Measurements from ENCODE around the gene LOXL4. TPM values are rescaled to one million over a fixed set of nuclear protein-coding genes. Genes with fewer than 3 reads are reported as not detected.
A peak's percentile ranks its signal among the peaks of the same experiment; 100 is the strongest.

Gene LOXL4
- total and polyA plus RNA-seq, 7 experiments from 2014 or later = not detected

DNA sequence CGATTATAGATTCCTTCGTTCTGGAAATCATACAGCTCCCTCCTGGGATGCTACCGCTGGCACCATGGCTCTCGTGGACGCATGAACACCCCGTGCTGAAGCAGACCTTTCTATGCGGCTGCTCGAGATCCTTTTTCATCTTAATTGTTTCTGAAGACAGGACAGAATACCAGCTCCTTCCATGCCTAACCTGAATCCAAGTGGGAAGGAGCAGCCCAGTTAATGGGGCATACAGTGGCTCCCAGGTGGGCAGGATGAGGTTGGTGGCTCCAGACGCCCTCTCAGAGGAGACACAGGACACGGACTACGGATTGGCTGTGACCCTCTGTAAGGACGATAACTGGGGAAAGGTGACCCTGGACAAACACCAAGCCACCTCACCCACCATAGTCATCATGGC is 18.4 kb upstream of the LOXL4 start:
- POLR2A ChIA-PET = no interaction called here

GRCh38 chr10:98285416-98285815 is 17.4 kb upstream of the LOXL4 start:
- Histone ChIP-seq H3K9me3 (ENCODE audit: control insufficient read depth in 2 of 3, low read length in 3 of 3) (peaks cover 0 to 7% (median 0%) of the 10 kb centered on the region in 3 experiments), H3K36me3 (ENCODE audit: control insufficient read depth in 2 of 3, insufficient read depth in 3 of 3, low read length in 3 of 3) (no peaks in the 10 kb centered on the region), H3K27ac (ENCODE audit: low read depth, low read length) (no peak overlapping the region), H3K4me3 (ENCODE audit: low read length) (no peak overlapping the region), H3K4me1 (ENCODE audit: control insufficient read depth in 2 of 2, insufficient read depth in 2 of 2, low read length in 2 of 2) (no peaks in the 10 kb centered on the region), H3K27me3 (ENCODE audit: control insufficient read depth in 2 of 2, insufficient read depth in 2 of 2, low read length in 2 of 2) (no peaks in the 10 kb centered on the region)
- no peaks in the 10 kb centered on the region for H3K4me1 Mint-ChIP-seq
- ChIA-PET CTCF (no interaction called here), POLR2A (no interaction called here)
- H3K27me3 Mint-ChIP-seq = peaks cover 22 to 51% (median 35%) of the 10 kb centered on the region in 5 donors
- peaks cover 0 to 27% (median 10%) of the 10 kb centered on the region in 11 donors for H3K9me3 Mint-ChIP-seq
- H3K4me3 Mint-ChIP-seq = no peak overlapping the region
- DNase-seq = no peak
- H3K36me3 Mint-ChIP-seq = peaks cover 0 to 8% (median 5%) of the 10 kb centered on the region in 5 donors
- no peak overlapping the region for H3K27ac Mint-ChIP-seq
- intact Hi-C loops (cut with micrococcal nuclease) = no loop called here
- no peak for ATAC-seq

More for the DNA sequence above, 18.4 kb upstream of the LOXL4 start:
- Mint-ChIP-seq H3K27me3 (peaks cover 17 to 48% (median 28%) of the 10 kb centered on the region in 5 donors), H3K9me3 (peaks cover 0 to 17% (median 5%) of the 10 kb centered on the region in 11 donors), H3K4me3 (no peak overlapping the region), H3K4me1 (no peaks in the 10 kb centered on the region), H3K27ac (no peak overlapping the region), H3K36me3 (peaks cover 0 to 5% (median 0%) of the 10 kb centered on the region in 5 donors)
- H3K9me3 ChIP-seq (ENCODE audit: control insufficient read depth in 2 of 3, low read length in 3 of 3) = peaks cover 0 to 7% (median 0%) of the 10 kb centered on the region in 3 experiments
- H3K4me3 ChIP-seq (ENCODE audit: low read length) = no peak overlapping the region
- no peak overlapping the region for H3K27ac ChIP-seq (ENCODE audit: low read depth, low read length)
- H3K27me3 ChIP-seq (ENCODE audit: control insufficient read depth in 2 of 2, insufficient read depth in 2 of 2, low read length in 2 of 2) = no peaks in the 10 kb centered on the region
- H3K36me3 ChIP-seq (ENCODE audit: control insufficient read depth in 2 of 3, insufficient read depth in 3 of 3, low read length in 3 of 3) = no peaks in the 10 kb centered on the region
- DNase-seq = no peak
- ATAC-seq = no peak
- H3K4me1 ChIP-seq (ENCODE audit: control insufficient read depth in 2 of 2, insufficient read depth in 2 of 2, low read length in 2 of 2) = no peaks in the 10 kb centered on the region
- CTCF ChIA-PET = no interaction called here
- intact Hi-C loops (cut with micrococcal nuclease) = no loop called here

DNA sequence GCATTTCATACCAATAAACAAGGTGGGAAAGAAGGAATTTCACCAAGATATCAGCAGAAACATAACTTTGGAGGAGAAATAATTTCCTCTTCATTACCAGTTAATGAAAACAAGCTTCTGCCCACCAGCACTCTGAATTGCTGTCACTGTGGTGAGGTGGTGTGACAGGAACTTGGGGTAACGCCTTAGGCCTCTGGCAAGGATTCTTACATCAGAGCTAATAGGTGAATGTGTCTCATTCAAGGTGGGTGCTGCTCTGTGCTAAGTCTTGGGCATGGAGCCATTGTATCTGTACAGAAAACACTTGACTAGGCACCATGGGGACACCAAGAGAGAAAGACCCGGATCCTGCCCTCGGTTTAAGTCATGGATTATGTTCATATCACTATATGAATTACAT is 8.3 kb upstream of the LOXL4 start:
- no peak overlapping the region for H3K27ac ChIP-seq (ENCODE audit: low read depth, low read length)
- H3K27me3 ChIP-seq (ENCODE audit: control insufficient read depth in 2 of 2, insufficient read depth in 2 of 2, low read length in 2 of 2) = no peaks in the 10 kb centered on the region
- no peaks in the 10 kb centered on the region for H3K9me3 ChIP-seq (ENCODE audit: control insufficient read depth in 2 of 3, low read length in 3 of 3)
- ATAC-seq (peak; percentile 46), DNase-seq (no peak)
- Mint-ChIP-seq H3K4me3 (no peak overlapping the region), H3K36me3 (peaks cover 0 to 5% (median 0%) of the 10 kb centered on the region in 5 donors), H3K9me3 (peaks cover 0 to 12% (median 6%) of the 10 kb centered on the region in 11 donors), H3K27ac (no peak overlapping the region), H3K27me3 (peaks cover 25 to 38% (median 30%) of the 10 kb centered on the region in 5 donors), H3K4me1 (no peaks in the 10 kb centered on the region)
- H3K4me1 ChIP-seq (ENCODE audit: control insufficient read depth in 2 of 2, insufficient read depth in 2 of 2, low read length in 2 of 2) = no peaks in the 10 kb centered on the region
- POLR2A ChIA-PET = no interaction called here
- H3K36me3 ChIP-seq (ENCODE audit: control insufficient read depth in 2 of 3, insufficient read depth in 3 of 3, low read length in 3 of 3) = no peaks in the 10 kb centered on the region
- no peak overlapping the region for H3K4me3 ChIP-seq (ENCODE audit: low read length)
- CTCF ChIA-PET = no interaction called here
- intact Hi-C loops (cut with micrococcal nuclease) = no loop called here

DNA sequence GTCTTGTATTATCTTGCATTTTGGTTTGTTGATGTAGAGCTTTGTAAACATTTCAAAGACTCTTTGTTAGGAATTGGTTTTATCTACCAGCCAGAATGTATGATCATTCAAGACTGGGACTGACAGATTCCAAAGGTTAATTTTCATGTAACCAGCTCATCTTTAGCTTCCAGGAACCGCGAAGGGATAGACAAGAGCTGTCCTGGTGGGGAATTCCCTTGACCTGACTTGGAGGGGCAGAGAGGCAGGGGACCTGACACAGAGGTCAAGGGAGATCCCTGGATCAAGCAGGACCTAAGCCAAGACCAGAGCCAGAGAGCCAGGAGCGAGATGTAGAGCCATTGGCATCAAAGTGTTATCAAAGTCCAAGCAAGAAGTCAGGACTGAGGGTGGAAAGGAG is 6.6 kb upstream of the LOXL4 start:
- no peak overlapping the region for H3K27ac ChIP-seq (ENCODE audit: low read depth, low read length)
- H3K27me3 ChIP-seq (ENCODE audit: control insufficient read depth in 2 of 2, insufficient read depth in 2 of 2, low read length in 2 of 2) = no peaks in the 10 kb centered on the region
- DNase-seq = no peak
- ATAC-seq = no peak
- Mint-ChIP-seq H3K36me3 (no peaks in the 10 kb centered on the region), H3K4me1 (no peaks in the 10 kb centered on the region), H3K27me3 (peaks cover 26 to 48% (median 34%) of the 10 kb centered on the region in 5 donors), H3K4me3 (no peak overlapping the region), H3K9me3 (peaks cover 0 to under 1% (median 0%) of the 10 kb centered on the region in 11 donors), H3K27ac (no peak overlapping the region)
- H3K36me3 ChIP-seq (ENCODE audit: control insufficient read depth in 2 of 3, insufficient read depth in 3 of 3, low read length in 3 of 3) = no peaks in the 10 kb centered on the region
- POLR2A ChIA-PET = no interaction called here
- no peak overlapping the region for H3K4me3 ChIP-seq (ENCODE audit: low read length)
- H3K4me1 ChIP-seq (ENCODE audit: control insufficient read depth in 2 of 2, insufficient read depth in 2 of 2, low read length in 2 of 2) = no peaks in the 10 kb centered on the region
- no peaks in the 10 kb centered on the region for H3K9me3 ChIP-seq (ENCODE audit: control insufficient read depth in 2 of 3, low read length in 3 of 3)
- intact Hi-C loops (cut with micrococcal nuclease) = no loop called here
- CTCF ChIA-PET = no interaction called here

GRCh38 chr10:98273057-98273850 is 5.3 kb upstream of the LOXL4 start:
- Histone ChIP-seq H3K27me3 (ENCODE audit: control insufficient read depth in 2 of 2, insufficient read depth in 2 of 2, low read length in 2 of 2) (peaks cover 0 to 9% of the 10 kb centered on the region in 2 donors), H3K4me1 (ENCODE audit: control insufficient read depth in 2 of 2, insufficient read depth in 2 of 2, low read length in 2 of 2) (no peaks in the 10 kb centered on the region), H3K27ac (ENCODE audit: low read depth, low read length) (no peak overlapping the region), H3K36me3 (ENCODE audit: control insufficient read depth in 2 of 3, insufficient read depth in 3 of 3, low read length in 3 of 3) (no peaks in the 10 kb centered on the region), H3K4me3 (ENCODE audit: low read length) (no peak overlapping the region), H3K9me3 (ENCODE audit: control insufficient read depth in 2 of 3, low read length in 3 of 3) (no peaks in the 10 kb centered on the region)
- Mint-ChIP-seq H3K9me3 (no peaks in the 10 kb centered on the region), H3K4me3 (no peak overlapping the region), H3K36me3 (no peaks in the 10 kb centered on the region), H3K27ac (no peak overlapping the region), H3K4me1 (peaks cover 0 to 7% (median 0%) of the 10 kb centered on the region in 7 donors), H3K27me3 (peaks cover 38 to 55% (median 39%) of the 10 kb centered on the region in 5 donors)
- no peak for DNase-seq
- no peak for ATAC-seq
- POLR2A ChIA-PET = no interaction called here
- CTCF ChIA-PET = no interaction called here
- intact Hi-C loops (cut with micrococcal nuclease) = no loop called here

GRCh38 chr10:98272656-98273055 is 4.7 kb upstream of the LOXL4 start:
- Mint-ChIP-seq H3K4me1 (peaks cover 0 to 10% (median 0%) of the 10 kb centered on the region in 7 donors), H3K36me3 (no peaks in the 10 kb centered on the region), H3K27ac (peak overlapping the region in 1 of 9 donors; percentile 16), H3K4me3 (no peak overlapping the region), H3K27me3 (peaks cover 38 to 58% (median 41%) of the 10 kb centered on the region in 5 donors), H3K9me3 (no peaks in the 10 kb centered on the region)
- Histone ChIP-seq H3K4me1 (ENCODE audit: control insufficient read depth in 2 of 2, insufficient read depth in 2 of 2, low read length in 2 of 2) (no peaks in the 10 kb centered on the region), H3K27me3 (ENCODE audit: control insufficient read depth in 2 of 2, insufficient read depth in 2 of 2, low read length in 2 of 2) (peaks cover 0 to 9% of the 10 kb centered on the region in 2 donors), H3K4me3 (ENCODE audit: low read length) (no peak overlapping the region), H3K36me3 (ENCODE audit: control insufficient read depth in 2 of 3, insufficient read depth in 3 of 3, low read length in 3 of 3) (no peaks in the 10 kb centered on the region), H3K9me3 (ENCODE audit: control insufficient read depth in 2 of 3, low read length in 3 of 3) (no peaks in the 10 kb centered on the region), H3K27ac (ENCODE audit: low read depth, low read length) (no peak overlapping the region)
- intact Hi-C loops (cut with micrococcal nuclease) = no loop called here
- DNase-seq (no peak), ATAC-seq (no peak)
- ChIA-PET CTCF (no interaction called here), POLR2A (no interaction called here)

DNA sequence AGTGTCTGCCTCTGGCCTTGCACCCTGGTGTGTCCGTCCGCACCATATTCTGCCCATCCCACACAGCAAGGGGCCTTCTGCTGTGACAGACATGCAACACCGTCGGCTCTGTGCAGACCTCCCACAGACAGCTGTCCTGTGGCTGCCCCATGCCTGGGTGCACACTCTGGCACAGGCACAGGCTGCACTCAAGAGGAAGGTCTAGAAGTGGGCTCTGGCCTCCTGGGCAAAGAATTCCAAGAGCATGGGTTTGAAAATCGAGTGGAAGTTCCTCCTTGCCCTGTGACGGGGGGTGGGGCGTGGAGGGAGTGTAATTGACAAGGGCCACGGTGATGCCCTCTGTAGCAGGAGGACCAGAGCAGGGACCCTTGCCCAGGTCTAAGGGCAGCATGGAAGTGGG is 4.3 kb upstream of the LOXL4 start:
- Histone ChIP-seq H3K27ac (ENCODE audit: low read depth, low read length) (no peak overlapping the region), H3K4me3 (ENCODE audit: low read length) (no peak overlapping the region), H3K27me3 (ENCODE audit: control insufficient read depth in 2 of 2, insufficient read depth in 2 of 2, low read length in 2 of 2) (peaks cover 0 to 9% of the 10 kb centered on the region in 2 donors), H3K9me3 (ENCODE audit: control insufficient read depth in 2 of 3, low read length in 3 of 3) (no peaks in the 10 kb centered on the region), H3K4me1 (ENCODE audit: control insufficient read depth in 2 of 2, insufficient read depth in 2 of 2, low read length in 2 of 2) (no peaks in the 10 kb centered on the region), H3K36me3 (ENCODE audit: control insufficient read depth in 2 of 3, insufficient read depth in 3 of 3, low read length in 3 of 3) (no peaks in the 10 kb centered on the region)
- peaks cover 0 to 11% (median 0%) of the 10 kb centered on the region in 7 donors for H3K4me1 Mint-ChIP-seq
- no peaks in the 10 kb centered on the region for H3K36me3 Mint-ChIP-seq
- DNase-seq (no peak), ATAC-seq (no peak)
- H3K27ac Mint-ChIP-seq = peak overlapping the region in 1 of 9 donors; percentile 16
- peaks cover 39 to 61% (median 45%) of the 10 kb centered on the region in 5 donors for H3K27me3 Mint-ChIP-seq
- H3K4me3 Mint-ChIP-seq = no peak overlapping the region
- H3K9me3 Mint-ChIP-seq = no peaks in the 10 kb centered on the region
- POLR2A ChIA-PET = no interaction called here
- CTCF ChIA-PET = no interaction called here
- intact Hi-C loops (cut with micrococcal nuclease) = no loop called here

All from naive thymus-derived CD4-positive, alpha-beta T cell (primary cell).